ENCODE measurements around the gene SOX13. TPM values are rescaled to one million over a fixed set of nuclear protein-coding genes. Genes with fewer than 3 reads are reported as not detected.

Gene SOX13
- total and polyA plus RNA-seq, 10 of the 15 experiments (the other 5 are each of a cell fraction or from before 2014, with no cell fraction given), result 0.04 to 0.31 (median 0.11) TPM; not detected in 7

- no peaks in the 10 kb centered on the region for H3K9me3 ChIP-seq (replicated peaks; ENCODE audit: control insufficient read depth, insufficient read depth, low read length)
- intact Hi-C loops (cut with micrococcal nuclease; ENCODE audit: unreplicated experiment), result no loop called here
- no peak overlapping the region for H3K4me2 ChIP-seq (ENCODE audit: control insufficient read depth, insufficient read depth)
- H3K27me3 ChIP-seq (replicated peaks in 1 of 2; ENCODE audit: control insufficient read depth in 2 of 2, insufficient read depth in 2 of 2, low read length in 1 of 2), result peaks cover 0 to 1% of the 10 kb centered on the region in 2 experiments; a peak in 1 of 4 replicates
- 38% methylated on average over 5 of the region's 5 CpGs for WGBS (ENCODE audit: insufficient coverage, insufficient replicate concordance, low lambda C conversion rate, missing lambda C conversion rate)
- no peaks in the 10 kb centered on the region for H3K36me3 ChIP-seq (ENCODE audit: control insufficient read depth in 2 of 2, insufficient read depth in 2 of 2, low read length in 1 of 2)
- DNase-seq (ENCODE audit: low read depth, low spot score) (no peak), ATAC-seq (no peak), FAIRE-seq (no peak)
- no peak overlapping the region for H3K9ac ChIP-seq (ENCODE audit: control insufficient read depth, insufficient read depth, low read length)
- no peak overlapping the region for H2AFZ ChIP-seq (ENCODE audit: control insufficient read depth, low read depth, low read length)
- CTCF ChIA-PET, result no interaction called here
- RAD21 ChIA-PET (ENCODE audit: unreplicated experiment), result interaction anchor here (1.1 kb wide), 1 partner anchor 17 kb away, joined by 3 read pairs; no protein-coding TSS in a partner anchor
- H3K4me3 ChIP-seq, result no peak overlapping the region
- POLR2A ChIA-PET, result no interaction called here
- no peaks in the 10 kb centered on the region for H3K79me2 ChIP-seq (ENCODE audit: control insufficient read depth, insufficient read depth, low read length)
- SMC1A ChIA-PET (ENCODE audit: uncharacterized antibody, unreplicated experiment), result interaction anchor here (1.0 to 2.1 kb wide), 2 partner anchors 7 to 12 kb away, joined by 3 to 5 read pairs; no protein-coding TSS in a partner anchor
- in situ Hi-C loops (cut with MboI), result no loop called here
- no peaks in the 10 kb centered on the region for H4K20me1 ChIP-seq (ENCODE audit: control insufficient read depth, insufficient read depth)
- no peak for TF ChIP-seq CBFB (IDR thresholded peaks at IDR 0.05; ENCODE audit: low read depth)
- no peak for TF ChIP-seq KAT2A (conservative IDR thresholded peaks at IDR 0.05; ENCODE audit: control insufficient read depth, low read depth, low read length)
- no peak for TF ChIP-seq TCF7 (IDR thresholded peaks at IDR 0.05; ENCODE audit: borderline replicate concordance)
- TF ChIP-seq E2F4 (IDR thresholded peaks at IDR 0.05; ENCODE audit: low read depth, low read length), result no peak
- no peak for TF ChIP-seq IKZF2 (IDR thresholded peaks at IDR 0.05)
- TF ChIP-seq NFYB (IDR thresholded peaks at IDR 0.05; ENCODE audit: insufficient read depth, low read depth, low read length), result no peak
- TF ChIP-seq MTA2 (IDR thresholded peaks at IDR 0.05; ENCODE audit: low read depth), result no peak
- TF ChIP-seq SMC3 (IDR thresholded peaks at IDR 0.05; ENCODE audit: borderline replicate concordance, low read length), result no peak
- TF ChIP-seq CUX1 (IDR thresholded peaks at IDR 0.05; ENCODE audit: insufficient replicate concordance, low read depth, low read length), result no peak
- TF ChIP-seq, protein P1, sequence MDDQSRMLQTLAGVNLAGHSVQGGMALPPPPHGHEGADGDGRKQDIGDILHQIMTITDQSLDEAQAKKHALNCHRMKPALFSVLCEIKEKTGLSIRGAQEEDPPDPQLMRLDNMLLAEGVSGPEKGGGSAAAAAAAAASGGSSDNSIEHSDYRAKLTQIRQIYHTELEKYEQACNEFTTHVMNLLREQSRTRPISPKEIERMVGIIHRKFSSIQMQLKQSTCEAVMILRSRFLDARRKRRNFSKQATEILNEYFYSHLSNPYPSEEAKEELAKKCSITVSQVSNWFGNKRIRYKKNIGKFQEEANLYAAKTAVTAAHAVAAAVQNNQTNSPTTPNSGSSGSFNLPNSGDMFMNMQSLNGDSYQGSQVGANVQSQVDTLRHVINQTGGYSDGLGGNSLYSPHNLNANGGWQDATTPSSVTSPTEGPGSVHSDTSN (IDR thresholded peaks at IDR 0.05; ENCODE audit: insufficient replicate concordance, low read depth, low read length), result no peak
- no peak for TF ChIP-seq TARDBP (IDR thresholded peaks at IDR 0.05; ENCODE audit: borderline replicate concordance)
- TF ChIP-seq, protein P2, sequence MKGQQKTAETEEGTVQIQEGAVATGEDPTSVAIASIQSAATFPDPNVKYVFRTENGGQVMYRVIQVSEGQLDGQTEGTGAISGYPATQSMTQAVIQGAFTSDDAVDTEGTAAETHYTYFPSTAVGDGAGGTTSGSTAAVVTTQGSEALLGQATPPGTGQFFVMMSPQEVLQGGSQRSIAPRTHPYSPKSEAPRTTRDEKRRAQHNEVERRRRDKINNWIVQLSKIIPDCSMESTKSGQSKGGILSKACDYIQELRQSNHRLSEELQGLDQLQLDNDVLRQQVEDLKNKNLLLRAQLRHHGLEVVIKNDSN (IDR thresholded peaks at IDR 0.05; ENCODE audit: borderline replicate concordance, extremely low read length, insufficient read depth, low read depth, low read length), result no peak
- TF ChIP-seq IKZF1 (conservative IDR thresholded peaks at IDR 0.05), result no peak
- no peak overlapping the region for H3K27ac ChIP-seq (ENCODE audit: control insufficient read depth, insufficient read depth)
- BruUV-seq (replicated peaks), result no TSS peak
- H3K4me1 ChIP-seq (ENCODE audit: control insufficient read depth, insufficient read depth, low read length), result no peaks in the 10 kb centered on the region
Observed at GRCh38 chr1:204110894-204111633, 38.1 kb downstream of the SOX13 start.
